Large intestine (tissue), 3 donors: ENCODE measurements around the gene COL23A1. TPM values are rescaled to one million over a fixed set of nuclear protein-coding genes. Genes with fewer than 3 reads are reported as not detected.

Source experiments
- DNase-seq, 2 donors: peaks; one replicate each; pipeline versions ENCODE4 v3.0.0 to v3.0.0-alpha.2; 2013
- H3K27ac ChIP-seq: one replicate; pipeline ENCODE4 v1.5.1; 2013; ENCODE audit warnings: low read length
- H3K27me3 ChIP-seq: 2 replicates; pipeline ENCODE4 v1.6.1; 2013; ENCODE audit warnings: low read length; ENCODE audit not compliant: control insufficient read depth, insufficient read depth
- H3K36me3 ChIP-seq: 2 replicates; pipeline ENCODE4 v1.6.1; 2013; ENCODE audit warnings: low read length; ENCODE audit not compliant: control insufficient read depth, insufficient read depth
- H3K4me1 ChIP-seq: one replicate; pipeline ENCODE4 v1.6.1; 2013; ENCODE audit warnings: low read length; ENCODE audit not compliant: control insufficient read depth, insufficient read depth
- H3K4me3 ChIP-seq: one replicate; pipeline ENCODE4 v1.5.1; 2013; ENCODE audit warnings: low read length
- H3K9me3 ChIP-seq: one replicate; pipeline ENCODE4 v1.6.1; 2013; ENCODE audit warnings: mild to moderate bottlenecking, low read depth, low read length, moderate library complexity; ENCODE audit not compliant: control insufficient read depth
- WGBS: methylation state at CpG from one replicate; pipeline ENCODE4 v1.1.5; 2013; ENCODE audit warnings: low lambda C conversion rate; ENCODE audit not compliant: insufficient coverage; 5-methylcytosine and 5-hydroxymethylcytosine counted together
- polyA plus RNA-seq: library from polyadenylated mRNA; unstranded; fragments of 120-200 nt; gene quantifications from one replicate; pipeline ENCODE4 v1.2.1, GENCODE V29; 2013

COL23A1 gene
- polyA plus RNA-seq, 1 donor: 8.9 TPM

DNA sequence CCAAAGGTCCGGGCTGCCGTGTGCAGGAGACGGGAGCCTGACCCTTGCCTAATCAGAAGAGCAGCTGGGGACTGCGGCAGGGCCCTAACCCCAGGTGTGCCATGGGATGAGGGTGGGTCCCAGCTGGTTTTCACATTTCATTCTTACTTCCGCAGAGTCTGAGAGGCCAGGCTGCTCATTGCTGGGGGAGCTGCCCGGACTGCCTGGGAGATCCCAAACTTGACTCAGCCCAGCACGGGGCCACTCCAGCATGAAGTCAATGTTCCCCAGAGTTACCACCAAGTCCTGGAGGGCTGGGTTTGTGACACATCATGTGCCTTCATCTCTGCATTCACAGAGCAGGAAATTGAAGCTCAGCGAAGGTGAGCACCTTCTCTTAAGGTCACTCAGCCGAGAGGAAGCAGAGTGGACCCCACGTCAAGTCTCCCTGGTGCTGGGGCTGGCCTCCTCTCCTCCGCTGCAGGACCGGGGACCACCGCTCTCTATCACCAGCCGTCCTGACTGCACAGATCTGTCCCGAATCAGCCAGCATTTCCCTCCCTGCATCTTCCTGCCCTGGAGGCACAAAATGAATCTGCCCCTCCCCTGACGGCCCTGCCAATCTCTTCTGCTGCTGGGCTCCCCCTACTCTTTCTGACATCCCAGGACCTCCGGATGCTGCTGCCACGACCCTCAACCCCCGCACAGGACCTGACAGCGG is 303.0 kb downstream of the COL23A1 start:
- Histone ChIP-seq H3K27me3 (peaks cover 3% of the 10 kb centered on the region), H3K4me3 (no peak overlapping the region), H3K27ac (no peak overlapping the region), H3K9me3 (no peaks in the 10 kb centered on the region), H3K36me3 (no peaks in the 10 kb centered on the region), H3K4me1 (no peaks in the 10 kb centered on the region)
- no CpG with 5 or more reads among the region's 20 CpGs for WGBS
- no peak for DNase-seq

DNA sequence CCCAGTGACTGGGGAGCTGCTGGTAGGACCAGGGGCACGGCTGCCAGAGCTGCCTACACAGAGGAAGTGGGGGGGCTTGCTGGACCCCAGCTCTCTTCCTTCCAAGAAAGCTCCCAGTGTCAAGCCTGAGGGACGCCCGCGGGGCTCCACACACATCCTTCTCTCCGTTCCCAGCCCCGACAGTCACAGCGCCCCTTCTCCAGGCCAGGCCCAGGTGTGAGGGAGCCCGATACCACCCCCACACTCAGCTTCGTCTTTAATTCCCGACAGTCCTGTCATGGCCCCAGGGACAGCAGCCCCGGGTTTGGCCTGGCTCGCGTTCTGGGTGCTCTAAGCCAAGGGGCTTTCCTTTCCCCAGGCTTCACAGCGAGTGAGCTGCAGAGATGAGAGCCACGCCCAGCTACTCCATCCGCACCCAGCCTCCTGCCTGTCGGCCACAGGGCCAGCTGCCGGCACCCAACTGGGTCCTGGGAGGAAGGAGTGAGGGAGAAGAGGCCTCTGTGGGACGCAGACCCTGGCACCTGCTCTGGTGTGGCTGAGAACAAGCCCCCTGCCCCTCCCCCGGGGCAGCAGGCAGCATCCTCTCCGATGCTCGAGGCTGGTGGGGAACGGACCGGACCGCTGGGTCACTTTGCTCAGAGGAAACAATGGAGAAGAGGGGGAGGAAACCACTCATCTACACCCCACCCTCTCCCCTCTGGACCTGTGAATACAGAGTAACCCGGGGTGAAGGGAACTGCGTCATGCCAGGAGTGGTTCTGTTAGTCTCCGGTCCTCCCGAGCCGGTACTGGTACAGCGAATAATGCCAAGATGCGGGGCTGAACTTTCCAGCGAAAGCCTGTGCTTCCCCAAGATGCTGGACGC is 303.7 kb downstream of the COL23A1 start:
- DNase-seq: no peak
- Histone ChIP-seq H3K9me3 (no peaks in the 10 kb centered on the region), H3K27me3 (peaks cover 3% of the 10 kb centered on the region), H3K4me3 (no peak overlapping the region), H3K27ac (no peak overlapping the region), H3K4me1 (no peaks in the 10 kb centered on the region), H3K36me3 (no peaks in the 10 kb centered on the region)
- 60% methylated on average over 1 of the region's 34 CpGs for WGBS

DNA sequence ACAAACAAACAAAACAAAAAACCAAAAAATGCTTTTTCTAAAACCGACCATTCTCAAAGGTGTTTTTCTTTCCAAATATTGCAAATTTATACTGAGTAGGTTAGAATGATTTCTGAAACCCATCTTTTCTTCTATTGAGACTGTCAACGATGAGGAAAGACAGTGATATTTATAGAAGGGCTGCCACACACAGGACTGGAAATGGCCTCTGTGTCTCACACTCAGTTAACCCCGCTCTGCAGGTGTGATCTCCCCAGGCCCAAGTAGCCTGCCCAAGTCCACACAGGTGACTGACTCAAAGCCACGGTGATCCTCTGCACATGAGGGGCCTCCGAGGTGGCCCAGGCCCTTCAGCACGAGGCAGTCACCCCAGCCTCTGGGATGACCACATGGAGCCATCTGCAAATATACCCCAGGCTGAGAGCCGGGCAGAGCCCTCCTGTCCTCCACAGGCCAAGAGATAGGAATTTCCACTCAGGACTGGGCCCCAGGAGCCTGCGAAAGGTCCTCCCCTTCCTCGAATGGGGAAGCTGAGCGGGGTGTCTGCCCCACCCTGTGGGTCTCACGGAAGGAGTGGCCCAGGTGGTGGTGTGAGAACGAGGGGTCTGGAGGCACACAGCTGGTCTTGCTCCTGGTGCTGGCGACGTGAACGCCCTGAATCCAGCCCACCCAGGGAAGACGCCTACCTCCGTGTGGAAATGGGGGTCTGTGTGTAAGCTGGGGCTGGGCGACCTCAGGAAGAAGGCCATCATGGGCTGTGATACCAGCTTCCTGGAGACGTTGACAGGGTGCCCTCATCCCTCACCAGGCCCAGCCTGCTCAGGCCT is 304.6 kb downstream of the COL23A1 start:
- H3K27me3 ChIP-seq: peaks cover 4% of the 10 kb centered on the region
- H3K9me3 ChIP-seq: no peaks in the 10 kb centered on the region
- H3K4me3 ChIP-seq: no peak overlapping the region
- DNase-seq: no peak
- no peaks in the 10 kb centered on the region for H3K4me1 ChIP-seq
- H3K36me3 ChIP-seq: no peaks in the 10 kb centered on the region
- H3K27ac ChIP-seq: no peak overlapping the region
- 92% methylated on average over 1 of the region's 19 CpGs for WGBS

DNA sequence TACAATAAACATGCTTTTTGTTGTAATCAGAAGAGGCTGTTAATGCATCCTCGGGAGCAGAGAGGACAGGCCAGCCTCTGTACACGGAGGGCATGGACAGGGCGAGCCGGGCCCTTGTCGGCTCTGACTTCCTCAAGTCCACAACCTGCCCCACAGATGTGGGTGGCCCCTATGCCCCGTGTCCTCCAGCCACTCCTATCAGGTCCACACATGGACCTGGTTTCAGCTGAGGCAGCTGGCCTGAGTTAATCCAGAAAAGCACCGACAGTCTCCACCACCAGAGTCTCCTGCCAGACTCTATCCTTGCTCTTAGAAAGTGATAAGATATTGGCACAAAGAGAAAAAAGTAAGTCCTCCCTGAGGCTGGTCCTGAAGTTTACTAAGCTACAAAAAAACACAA is 305.2 kb downstream of the COL23A1 start:
- Histone ChIP-seq H3K27me3 (peaks cover 10% of the 10 kb centered on the region), H3K36me3 (no peaks in the 10 kb centered on the region), H3K4me1 (no peaks in the 10 kb centered on the region), H3K27ac (no peak overlapping the region), H3K4me3 (no peak overlapping the region), H3K9me3 (no peaks in the 10 kb centered on the region)
- no CpG with 5 or more reads among the region's 7 CpGs for WGBS
- DNase-seq: no peak

DNA sequence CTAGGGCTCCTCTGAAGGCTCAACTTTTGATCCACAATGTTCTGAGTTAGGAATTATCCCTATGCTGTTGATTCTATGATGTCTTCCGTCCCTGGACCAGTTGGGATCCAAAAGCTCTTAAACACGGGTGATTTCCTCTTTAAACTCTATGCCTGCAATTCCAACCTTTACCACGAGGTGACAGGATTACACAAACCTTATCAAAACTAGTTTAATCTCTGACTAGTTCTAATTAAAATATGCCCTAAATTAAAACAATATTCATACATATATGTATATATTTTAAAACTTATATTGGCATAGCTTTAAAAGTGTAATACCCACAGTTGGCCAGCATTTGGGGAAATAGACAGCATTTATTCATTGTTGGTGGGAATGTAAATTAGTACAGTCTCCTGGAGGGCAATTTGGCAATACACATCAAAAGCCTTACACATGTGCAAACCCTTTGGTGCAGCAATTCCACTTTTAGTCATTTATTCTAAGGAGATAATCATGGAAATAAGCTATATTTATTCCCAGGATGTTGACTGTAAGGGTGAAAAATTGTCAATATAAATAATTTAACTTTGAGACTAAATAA is 306.0 kb downstream of the COL23A1 start:
- no peak for DNase-seq
- Histone ChIP-seq H3K4me3 (no peak overlapping the region), H3K9me3 (no peaks in the 10 kb centered on the region), H3K36me3 (no peaks in the 10 kb centered on the region), H3K4me1 (no peaks in the 10 kb centered on the region), H3K27ac (no peak overlapping the region), H3K27me3 (peaks cover 7% of the 10 kb centered on the region)
- no CpG with 5 or more reads among the region's 3 CpGs for WGBS

DNA sequence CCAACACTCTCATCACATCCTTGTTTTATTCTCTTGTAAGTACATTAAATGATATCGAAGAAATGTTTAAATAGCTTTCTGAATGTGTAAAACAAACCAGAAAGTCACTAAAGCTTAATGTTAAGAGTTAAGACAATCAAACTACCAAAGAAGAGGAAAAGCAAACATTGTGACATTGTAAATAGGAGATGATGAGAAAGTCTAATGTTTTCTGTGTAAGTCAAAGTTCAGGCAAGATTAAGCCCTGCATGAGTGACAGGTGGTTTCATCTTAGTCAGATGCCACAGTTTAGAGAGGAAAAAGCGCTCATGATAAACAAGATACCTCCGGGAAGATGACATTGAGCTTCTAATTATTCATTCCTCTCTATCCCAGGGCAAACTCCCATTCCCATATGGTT is 306.7 kb downstream of the COL23A1 start:
- Histone ChIP-seq H3K4me1 (no peaks in the 10 kb centered on the region), H3K27ac (no peak overlapping the region), H3K9me3 (no peaks in the 10 kb centered on the region), H3K36me3 (no peaks in the 10 kb centered on the region), H3K4me3 (no peak overlapping the region), H3K27me3 (peaks cover 10% of the 10 kb centered on the region)
- WGBS: 60% methylated on average over 1 of the region's 3 CpGs
- DNase-seq: no peak

DNA sequence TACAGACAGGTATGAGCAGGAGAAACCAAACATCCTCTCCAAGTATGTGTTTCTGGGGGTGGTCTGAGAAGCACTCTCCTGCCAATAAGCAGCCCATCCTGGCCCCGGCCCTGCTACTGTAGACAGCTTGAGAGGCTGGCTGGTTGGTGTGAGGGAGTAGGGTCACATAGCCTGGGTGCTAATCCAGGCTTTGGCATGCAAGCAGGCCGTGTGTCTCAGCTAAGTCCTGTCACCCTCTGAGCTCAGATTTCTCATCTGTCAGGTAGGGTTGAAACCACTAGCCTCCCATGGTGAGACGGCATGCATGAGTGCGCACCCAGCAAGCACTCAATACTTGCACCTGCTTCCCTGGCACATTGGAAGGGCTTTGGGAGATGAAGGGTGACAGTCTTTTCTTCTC is 307.8 kb downstream of the COL23A1 start:
- no CpG with 5 or more reads among the region's 4 CpGs for WGBS
- Histone ChIP-seq H3K27me3 (peaks cover 10% of the 10 kb centered on the region), H3K4me1 (no peaks in the 10 kb centered on the region), H3K4me3 (no peak overlapping the region), H3K9me3 (no peaks in the 10 kb centered on the region), H3K36me3 (no peaks in the 10 kb centered on the region), H3K27ac (no peak overlapping the region)
- DNase-seq: no peak

DNA sequence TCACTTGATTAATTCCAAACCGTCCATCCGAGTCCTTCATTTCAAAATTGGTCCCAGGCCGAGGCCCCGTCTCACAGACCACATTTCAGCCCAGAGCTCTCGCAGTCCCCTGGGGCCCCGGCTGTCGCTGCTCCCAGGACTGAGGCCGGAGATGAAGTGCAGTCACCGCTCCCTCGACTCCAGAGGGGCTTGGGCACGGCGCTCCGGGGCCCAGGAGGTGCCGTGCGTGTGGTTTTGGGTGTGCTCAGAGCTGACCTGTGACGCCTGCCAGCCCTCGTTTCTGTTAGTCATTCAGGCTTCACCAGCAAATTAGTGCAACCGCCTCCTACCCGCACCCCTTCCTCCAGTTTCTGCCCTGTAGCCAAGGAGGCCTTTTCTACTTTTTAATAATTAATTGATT is 308.9 kb downstream of the COL23A1 start:
- no CpG with 5 or more reads among the region's 19 CpGs for WGBS
- no peak overlapping the region for H3K27ac ChIP-seq
- no peaks in the 10 kb centered on the region for H3K36me3 ChIP-seq
- DNase-seq: no peak
- no peaks in the 10 kb centered on the region for H3K4me1 ChIP-seq
- H3K27me3 ChIP-seq: peaks cover 10% of the 10 kb centered on the region
- H3K9me3 ChIP-seq: no peaks in the 10 kb centered on the region
- no peak overlapping the region for H3K4me3 ChIP-seq

DNA sequence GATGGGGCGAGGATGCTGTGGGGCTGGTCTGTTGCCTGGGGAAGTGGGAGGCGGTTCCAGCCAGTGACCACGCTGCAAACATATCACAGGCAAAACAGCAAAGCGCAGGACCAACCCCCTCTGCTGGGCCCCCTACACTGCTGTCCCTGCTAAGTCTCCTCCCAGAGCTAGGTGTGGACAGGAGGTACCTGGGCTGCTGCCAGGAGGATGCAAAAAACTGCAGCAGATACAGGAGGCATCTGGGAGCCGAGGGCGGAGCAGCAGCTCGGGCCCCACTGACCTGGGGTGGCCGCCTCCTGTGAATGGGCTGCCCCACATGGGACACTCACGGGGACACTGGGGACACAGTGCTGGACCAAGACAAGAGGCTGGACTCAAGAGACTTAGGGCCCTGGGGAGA is 309.6 kb downstream of the COL23A1 start:
- no peaks in the 10 kb centered on the region for H3K4me1 ChIP-seq
- no peaks in the 10 kb centered on the region for H3K9me3 ChIP-seq
- H3K36me3 ChIP-seq: no peaks in the 10 kb centered on the region
- no peak overlapping the region for H3K4me3 ChIP-seq
- no peak for DNase-seq
- no CpG with 5 or more reads among the region's 9 CpGs for WGBS
- no peak overlapping the region for H3K27ac ChIP-seq
- H3K27me3 ChIP-seq: peaks cover 10% of the 10 kb centered on the region
